GM12878 (cell line): ENCODE data around the gene ZNF283. TPM values are rescaled to one million over a fixed set of nuclear protein-coding genes. Genes with fewer than 3 reads are reported as not detected.
A peak's percentile ranks its signal among the peaks of the same experiment; 100 is the strongest.

Source experiments
- ATAC-seq: fragments of 200-7000 bp; cut with Tn5 transposase; 3 replicates; pipeline ENCODE4 v1.9.1; 2020; ENCODE audit warnings: mild to moderate bottlenecking, moderate library complexity
- BruUV-seq: library from RNA; stranded (reverse); fragments of 400-500 nt; replicated peaks from 2 replicates; lab custom pipeline; 2021; lab: Mats Ljungman, UMichigan
- CTCF ChIA-PET: fragments of 300-600 bp; sonication (Branson Sonifier 250); formaldehyde crosslinking; extraction: SDS; loops from one replicate; lab custom pipeline; 2021; ENCODE audit warnings: inconsistent platforms; lab: Yijun Ruan, JAX
- POLR2A ChIA-PET: fragments of 350-600 bp; formaldehyde crosslinking; extraction: SDS; loops from one replicate; lab custom pipeline; 2021; ENCODE audit warnings: inconsistent platforms; lab: Charles Lee
- RAD21 ChIA-PET: fragments of 300-600 bp; sonication (Branson Sonifier 250); formaldehyde crosslinking; loops from one replicate; lab custom pipeline; 2023; ENCODE audit warnings: antibody characterized with exemption; ENCODE audit not compliant: unreplicated experiment; lab: Charles Lee
- SMC1A ChIA-PET: fragments of 300-600 bp; sonication (Branson Sonifier 250); formaldehyde crosslinking; loops from one replicate; lab custom pipeline; 2023; ENCODE audit not compliant: unreplicated experiment, uncharacterized antibody; lab: Charles Lee
- DNase-seq: peaks from one replicate; pipeline ENCODE4 v3.0.0-alpha.2; 2011; ENCODE audit warnings: low read depth, low spot score
- FAIRE-seq: peaks from 3 replicates; lab custom pipeline; 2011; peaks lifted over from hg19 to GRCh38; lab: Jason Lieb, UNC
- H2AFZ ChIP-seq: 2 replicates; pipeline ENCODE4 v1.6.0; 2011; ENCODE audit warnings: low read depth, low read length, control low read depth; ENCODE audit not compliant: control insufficient read depth
- H3K27ac ChIP-seq: 2 replicates; pipeline ENCODE4 v1.5.1; 2011; ENCODE audit warnings: control low read depth; ENCODE audit not compliant: control insufficient read depth, insufficient read depth
- H3K27me3 ChIP-seq, 2 experiments: replicated peaks in 1 of 2; 2 replicates each; pipeline versions ENCODE4 v1.6.0 to v1.6.1; 2011; ENCODE audit warnings: low read length in 1 of 2; ENCODE audit not compliant: control insufficient read depth in 2 of 2, insufficient read depth in 2 of 2
- H3K36me3 ChIP-seq, 2 experiments: 2 replicates each; pipeline ENCODE4 v1.5.1; 2011; ENCODE audit warnings: low read length in 1 of 2; ENCODE audit not compliant: control insufficient read depth in 2 of 2, insufficient read depth in 2 of 2
- H3K4me1 ChIP-seq: 2 replicates; pipeline ENCODE4 v1.6.1; 2011; ENCODE audit warnings: mild to moderate bottlenecking, low read length, moderate library complexity, mixed read lengths; ENCODE audit not compliant: control insufficient read depth, insufficient read depth
- H3K4me2 ChIP-seq: 2 replicates; pipeline ENCODE4 v1.6.0; 2011; ENCODE audit warnings: control low read depth; ENCODE audit not compliant: control insufficient read depth, insufficient read depth
- H3K4me3 ChIP-seq: fragments of 200-600 bp; sonication (generic); 2 replicates; pipeline ENCODE4 v1.5.1; 2016
- H3K79me2 ChIP-seq: 2 replicates; pipeline ENCODE4 v1.6.0; 2011; ENCODE audit warnings: low read length; ENCODE audit not compliant: control insufficient read depth, insufficient read depth
- H3K9ac ChIP-seq: 2 replicates; pipeline ENCODE4 v1.8.0; 2011; ENCODE audit warnings: low read length, control low read depth, mixed read lengths; ENCODE audit not compliant: control insufficient read depth, insufficient read depth
- H3K9me3 ChIP-seq: replicated peaks from 3 replicates; pipeline ENCODE4 v1.5.1; 2011; ENCODE audit warnings: mild to moderate bottlenecking, low read length; ENCODE audit not compliant: control insufficient read depth, insufficient read depth
- H4K20me1 ChIP-seq: 2 replicates; pipeline ENCODE4 v1.6.0; 2011; ENCODE audit not compliant: control insufficient read depth, insufficient read depth
- ATF7 ChIP-seq: fragments of 450-650 bp; IDR thresholded peaks from 2 replicates; pipeline ENCODE4 v1.6.1; 2016; ENCODE audit warnings: low read depth, mild to moderate bottlenecking
- CEBPB ChIP-seq, 2 experiments: fragments of 150-350 bp in 1 of 2; IDR thresholded peaks; 2 replicates each; pipeline ENCODE4 v1.6.1; 2012 to 2014; ENCODE audit warnings: low read depth in 2 of 2, low read length in 2 of 2, borderline replicate concordance in 1 of 2, inconsistent platforms in 1 of 2
- CHD2 ChIP-seq: IDR thresholded peaks from 2 replicates; pipeline ENCODE4 v1.6.1; 2011; ENCODE audit warnings: low read depth, low read length, improper control_type of control experiment, borderline replicate concordance
- CHD4 ChIP-seq: fragments of 200-600 bp; sonication (generic); IDR thresholded peaks from 2 replicates; pipeline ENCODE4 v1.6.1; 2016; ENCODE audit warnings: mild to moderate bottlenecking
- DPF2 ChIP-seq: fragments of 450-650 bp; IDR thresholded peaks from 2 replicates; pipeline ENCODE4 v1.6.1; 2017; ENCODE audit warnings: mild to moderate bottlenecking
- EED ChIP-seq: sonication (generic); IDR thresholded peaks from 2 replicates; pipeline ENCODE4 v1.6.1; 2016; ENCODE audit warnings: antibody characterized with exemption, low read depth
- EZH2 ChIP-seq: IDR thresholded peaks from 2 replicates; pipeline ENCODE4 v1.6.1; 2012; ENCODE audit warnings: low read depth, mild to moderate bottlenecking, control low read depth, inconsistent platforms, low read length, borderline replicate concordance; ENCODE audit not compliant: control insufficient read depth
- HCFC1 ChIP-seq: fragments of 150-350 bp; IDR thresholded peaks from 2 replicates; pipeline ENCODE4 v1.6.1; 2014; ENCODE audit warnings: low read length
- HDGF ChIP-seq: fragments of 450-650 bp; IDR thresholded peaks from 2 replicates; pipeline ENCODE4 v1.6.1; 2016; ENCODE audit warnings: antibody characterized with exemption
- IKZF1 ChIP-seq: fragments of 450-650 bp; conservative IDR thresholded peaks from 2 replicates; pipeline ENCODE4 v1.6.1; 2017; ENCODE audit warnings: antibody characterized with exemption, mild to moderate bottlenecking
- LARP7 ChIP-seq: fragments of 450-650 bp; IDR thresholded peaks from 2 replicates; pipeline ENCODE4 v1.6.1; 2017; ENCODE audit warnings: mild to moderate bottlenecking
- NFIC ChIP-seq: IDR thresholded peaks from 2 replicates; pipeline ENCODE4 v1.6.1; 2012; ENCODE audit warnings: low read depth, mild to moderate bottlenecking, inconsistent platforms, low read length, moderate library complexity
- NR2C1 ChIP-seq: fragments of 450-650 bp; IDR thresholded peaks from 2 replicates; pipeline ENCODE4 v1.6.1; 2017; ENCODE audit warnings: antibody characterized with exemption, mild to moderate bottlenecking, moderate library complexity
- PAX5 ChIP-seq: IDR thresholded peaks from 2 replicates; pipeline ENCODE4 v1.6.1; 2011; ENCODE audit warnings: low read depth, low read length, borderline replicate concordance
- POLR2AphosphoS5 ChIP-seq: IDR thresholded peaks from 2 replicates; pipeline ENCODE4 v1.6.1; 2011; ENCODE audit warnings: mild to moderate bottlenecking, low read length, inconsistent platforms
- POU2F2 ChIP-seq: IDR thresholded peaks from 3 replicates; pipeline ENCODE4 v1.6.1; 2011; ENCODE audit warnings: low read depth, mild to moderate bottlenecking, low read length, borderline replicate concordance
- RB1 ChIP-seq: fragments of 450-650 bp; formaldehyde crosslinking; IDR thresholded peaks from 2 replicates; pipeline ENCODE4 v1.6.1; 2017; ENCODE audit warnings: mild to moderate bottlenecking, borderline replicate concordance
- YBX1 ChIP-seq: fragments of 450-650 bp; IDR thresholded peaks from 2 replicates; pipeline ENCODE4 v1.6.1; 2016; ENCODE audit warnings: antibody characterized with exemption
- ZBED1 ChIP-seq: IDR thresholded peaks from 2 replicates; pipeline ENCODE4 v1.6.1; 2016; ENCODE audit warnings: borderline replicate concordance
- ZNF274 ChIP-seq: IDR thresholded peaks from one replicate; pipeline ENCODE4 v1.8.0; 2011; ENCODE audit not compliant: insufficient read length, insufficient read depth
- WGBS: methylation state at CpG from one replicate; pipeline ENCODE4 v1.1.6; 2016; ENCODE audit warnings: low lambda C conversion rate; ENCODE audit not compliant: insufficient replicate concordance, insufficient coverage; ENCODE audit errors: missing lambda C conversion rate; 5-methylcytosine and 5-hydroxymethylcytosine counted together
- in situ Hi-C: fragments of 300-500 bp; cut with MboI; formaldehyde crosslinking; loops from 9 replicates; pipeline ENCODE4 v1.14.3; 2018; ENCODE audit warnings: mixed read lengths
- intact Hi-C: fragments of 100-400 bp; cut with micrococcal nuclease; formaldehyde crosslinking; loops from one replicate; pipeline ENCODE4 v1.14.2; 2022; ENCODE audit not compliant: unreplicated experiment
- polyA plus RNA-seq, 11 experiments: library from polyadenylated mRNA; depleted of rRNA in 4 of 11; unstranded in 6 of 11; stranded (reverse) in 5 of 11; fragments of >200 nt; fragmentation: Nextera tagmentation in 4 of 11; fragmentation: Illumina TruSeq in 1 of 11; extraction: Ambion mirVana in 4 of 11; extraction: Trizol in 1 of 11; gene quantifications; 1 replicate in 1 of 11; 2 replicates in 10 of 11; pipeline versions ENCODE4 v1.2.1 to v1.2.3, GENCODE V29; 2011 to 2016; ENCODE audit warnings: inconsistent platforms in 2 of 11, missing spikeins in 2 of 11, low read depth in 1 of 11
- total RNA-seq, 4 experiments: library from RNA; depleted of rRNA in 3 of 4; stranded (reverse); fragments of >200 nt in 3 of 4; fragmentation: Illumina TruSeq in 1 of 4; extraction: Trizol in 1 of 4; gene quantifications; 2 replicates each; pipeline versions ENCODE4 v1.2.1 to v1.2.3, GENCODE V29; 2013 to 2021
- TF ChIP-seq, protein P1 (sequence below), 3 experiments: IDR thresholded peaks in 2 of 3; conservative IDR thresholded peaks in 1 of 3; 2 replicates each; pipeline ENCODE4 v1.5.1; 2011; ENCODE audit warnings: low read depth in 3 of 3, low read length in 3 of 3, mild to moderate bottlenecking in 3 of 3, control low read depth in 2 of 3, moderate library complexity in 2 of 3, inconsistent platforms in 1 of 3, mixed read lengths in 1 of 3; ENCODE audit not compliant: control insufficient read depth in 2 of 3, insufficient read depth in 1 of 3; ENCODE audit errors: extremely low read depth in 1 of 3
- TF ChIP-seq, protein P2 (sequence below): fragments of 450-650 bp; IDR thresholded peaks from 2 replicates; pipeline ENCODE4 v1.6.1; 2018; ENCODE audit warnings: borderline replicate concordance, mild to moderate bottlenecking; ENCODE audit not compliant: partially characterized antibody
- TF ChIP-seq, protein P3 (sequence below): IDR thresholded peaks from 2 replicates; pipeline ENCODE4 v1.6.1; 2011; ENCODE audit warnings: low read depth, mild to moderate bottlenecking, low read length, moderate library complexity, borderline replicate concordance; ENCODE audit errors: extremely low read depth

ZNF283 gene
- total and polyA plus RNA-seq, 10 of the 15 experiments (the other 5 are each of a cell fraction or from before 2014, with no cell fraction given), result 2.2 to 7.8 (median 3.7) TPM

DNA sequence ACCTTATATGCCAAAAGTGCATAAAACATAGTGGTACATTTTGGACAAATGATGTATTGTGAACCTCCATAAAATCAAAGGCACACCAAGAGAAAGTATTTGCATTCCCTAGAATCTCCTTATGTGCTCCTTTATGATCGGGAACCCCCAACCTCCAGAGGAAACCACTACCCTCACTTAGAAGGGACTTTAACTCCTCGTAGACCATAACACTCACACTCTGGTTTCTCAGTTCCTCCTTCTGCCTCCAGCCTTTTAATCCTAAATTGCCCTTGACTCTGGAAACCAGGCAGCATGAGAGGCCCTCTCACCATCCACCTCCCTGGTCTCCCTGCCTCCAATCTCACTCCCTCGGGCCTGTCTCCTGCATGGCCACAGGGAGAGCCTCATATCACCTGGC, 36.5 kb upstream of the ZNF283 start:
- in situ Hi-C loops (no loop called here), intact Hi-C loops (no loop called here)
- Histone ChIP-seq H3K27me3 (no peaks in the 10 kb centered on the region), H3K4me1 (peaks cover 11% of the 10 kb centered on the region), H3K9me3 (no peaks in the 10 kb centered on the region), H3K27ac (no peak overlapping the region), H3K4me3 (no peak overlapping the region), H3K36me3 (no peaks in the 10 kb centered on the region), H3K4me2 (peak overlapping the region; percentile 30; the same call in 1 of the 2 replicates), H2AFZ (no peak overlapping the region), H3K79me2 (no peaks in the 10 kb centered on the region), H3K9ac (no peak overlapping the region), H4K20me1 (no peaks in the 10 kb centered on the region)
- no peak for DNase-seq
- SMC1A ChIA-PET, result interaction anchor here (1.0 to 1.7 kb wide), 7 partner anchors 10 to 48 kb away, joined by 3 to 5 read pairs (median 4); partner anchors contain the start of gene KCNN4
- peak; percentile 95 for FAIRE-seq
- ATAC-seq, result peak; percentile 96
- CTCF ChIA-PET, result interaction anchor here (0.5 to 1.7 kb wide), 8 partner anchors 11 to 122 kb away, joined by 3 to 8 read pairs (median 4); partner anchors contain the start of genes KCNN4 and PLAUR
- POLR2A ChIA-PET, result no interaction called here
- 5% methylated on average over 3 of the region's 3 CpGs for WGBS
- RAD21 ChIA-PET, result interaction anchor here (0.6 to 3.3 kb wide), 5 partner anchors 24 to 1355 kb away, joined by 3 to 12 read pairs (median 4); no protein-coding TSS in a partner anchor
- BruUV-seq, result no TSS peak
- TF ChIP-seq POU2F2 (peak; percentile 32; the same call in 1 of the 3 replicates), DPF2 (peak; percentile 94), LARP7 (no peak), POLR2AphosphoS5 (no peak), IKZF1 (peak; percentile 98), EED (peak; percentile 92), ZNF274 (no peak), NFIC (peak; percentile 64), YBX1 (no peak), ZBED1 (no peak), CHD4 (no peak), NR2C1 (no peak), CEBPB (IDR thresholded peaks at IDR 0.05; ENCODE audit: borderline replicate concordance in 1 of 2, low read depth in 2 of 2, low read length in 2 of 2) (no peak), EZH2 (no peak), RB1 (no peak), ATF7 (peak; percentile 41; the same call in 1 of the 2 replicates), HCFC1 (no peak), PAX5 (peak; percentile 72), HDGF (no peak), CHD2 (no peak; the same call in 1 of the 2 replicates)
- TF ChIP-seq, protein P1, sequence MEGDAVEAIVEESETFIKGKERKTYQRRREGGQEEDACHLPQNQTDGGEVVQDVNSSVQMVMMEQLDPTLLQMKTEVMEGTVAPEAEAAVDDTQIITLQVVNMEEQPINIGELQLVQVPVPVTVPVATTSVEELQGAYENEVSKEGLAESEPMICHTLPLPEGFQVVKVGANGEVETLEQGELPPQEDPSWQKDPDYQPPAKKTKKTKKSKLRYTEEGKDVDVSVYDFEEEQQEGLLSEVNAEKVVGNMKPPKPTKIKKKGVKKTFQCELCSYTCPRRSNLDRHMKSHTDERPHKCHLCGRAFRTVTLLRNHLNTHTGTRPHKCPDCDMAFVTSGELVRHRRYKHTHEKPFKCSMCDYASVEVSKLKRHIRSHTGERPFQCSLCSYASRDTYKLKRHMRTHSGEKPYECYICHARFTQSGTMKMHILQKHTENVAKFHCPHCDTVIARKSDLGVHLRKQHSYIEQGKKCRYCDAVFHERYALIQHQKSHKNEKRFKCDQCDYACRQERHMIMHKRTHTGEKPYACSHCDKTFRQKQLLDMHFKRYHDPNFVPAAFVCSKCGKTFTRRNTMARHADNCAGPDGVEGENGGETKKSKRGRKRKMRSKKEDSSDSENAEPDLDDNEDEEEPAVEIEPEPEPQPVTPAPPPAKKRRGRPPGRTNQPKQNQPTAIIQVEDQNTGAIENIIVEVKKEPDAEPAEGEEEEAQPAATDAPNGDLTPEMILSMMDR (IDR thresholded peaks at IDR 0.05 in 2 of 3, conservative IDR thresholded peaks at IDR 0.05 in 1 of 3; ENCODE audit: control insufficient read depth in 2 of 3, extremely low read depth in 1 of 3, insufficient read depth in 1 of 3, low read depth in 3 of 3, low read length in 3 of 3), result no peak
- TF ChIP-seq, protein P2, sequence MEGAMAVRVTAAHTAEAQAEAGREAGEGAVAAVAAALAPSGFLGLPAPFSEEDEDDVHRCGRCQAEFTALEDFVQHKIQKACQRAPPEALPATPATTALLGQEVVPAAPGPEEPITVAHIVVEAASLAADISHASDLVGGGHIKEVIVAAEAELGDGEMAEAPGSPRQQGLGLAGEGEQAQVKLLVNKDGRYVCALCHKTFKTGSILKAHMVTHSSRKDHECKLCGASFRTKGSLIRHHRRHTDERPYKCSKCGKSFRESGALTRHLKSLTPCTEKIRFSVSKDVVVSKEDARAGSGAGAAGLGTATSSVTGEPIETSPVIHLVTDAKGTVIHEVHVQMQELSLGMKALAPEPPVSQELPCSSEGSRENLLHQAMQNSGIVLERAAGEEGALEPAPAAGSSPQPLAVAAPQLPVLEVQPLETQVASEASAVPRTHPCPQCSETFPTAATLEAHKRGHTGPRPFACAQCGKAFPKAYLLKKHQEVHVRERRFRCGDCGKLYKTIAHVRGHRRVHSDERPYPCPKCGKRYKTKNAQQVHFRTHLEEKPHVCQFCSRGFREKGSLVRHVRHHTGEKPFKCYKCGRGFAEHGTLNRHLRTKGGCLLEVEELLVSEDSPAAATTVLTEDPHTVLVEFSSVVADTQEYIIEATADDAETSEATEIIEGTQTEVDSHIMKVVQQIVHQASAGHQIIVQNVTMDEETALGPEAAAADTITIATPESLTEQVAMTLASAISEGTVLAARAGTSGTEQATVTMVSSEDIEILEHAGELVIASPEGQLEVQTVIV, result no peak
- TF ChIP-seq, protein P3, sequence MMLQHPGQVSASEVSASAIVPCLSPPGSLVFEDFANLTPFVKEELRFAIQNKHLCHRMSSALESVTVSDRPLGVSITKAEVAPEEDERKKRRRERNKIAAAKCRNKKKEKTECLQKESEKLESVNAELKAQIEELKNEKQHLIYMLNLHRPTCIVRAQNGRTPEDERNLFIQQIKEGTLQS, result no peak
